Measurements from ENCODE around the gene LIPM. TPM values are rescaled to one million over a fixed set of nuclear protein-coding genes. Genes with fewer than 3 reads are reported as not detected.

The LIPM gene
- total and polyA plus RNA-seq, 2 of the 13 experiments (the other 11 are each of a cell fraction or from before 2014, with no cell fraction given): not detected

DNA sequence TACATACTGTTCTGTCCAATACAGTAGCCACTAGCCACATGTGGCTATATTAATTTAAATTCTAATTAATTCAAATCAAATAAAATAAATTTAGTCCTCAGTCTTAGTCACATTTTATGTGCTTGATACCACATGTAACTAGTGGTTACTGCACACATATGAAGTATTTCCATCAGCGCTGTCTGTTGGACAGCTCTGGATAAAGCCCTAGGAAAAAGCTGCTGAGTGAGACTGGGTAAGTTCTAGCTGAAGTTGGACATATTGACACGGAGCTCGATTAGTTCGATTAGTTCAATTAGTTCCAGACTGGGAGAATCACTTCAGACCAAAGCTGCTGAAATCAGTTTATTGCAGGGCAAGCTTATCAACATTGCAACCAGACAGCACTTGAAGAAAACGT lies 15.1 kb upstream of the LIPM start:
- no peak overlapping the region for H3K4me2 ChIP-seq (ENCODE audit: low read depth, low read length)
- in situ Hi-C loops (cut with HindIII; ENCODE audit: extremely low pct_ligation_motif_present, low pct_unique_long_range_greater_than_20kb) (no loop called here), intact Hi-C loops (cut with micrococcal nuclease; ENCODE audit: unreplicated experiment) (no loop called here)
- ChIA-PET POLR2A (no interaction called here), CTCF (ENCODE audit: low intra/inter-chr PET ratio, low total read pairs) (no interaction called here)
- H3K4me3 ChIP-seq (replicated peaks in 1 of 3; ENCODE audit: insufficient read depth in 1 of 3, low read depth in 2 of 3, low read length in 3 of 3): no peak overlapping the region
- H3K9ac ChIP-seq (ENCODE audit: insufficient read depth, low read depth, low read length): no peak overlapping the region
- no peaks in the 10 kb centered on the region for H3K27me3 ChIP-seq (ENCODE audit: control insufficient read depth in 1 of 2, insufficient read depth in 2 of 2, low read length in 2 of 2)
- TF ChIP-seq ZNF598 (CRISPR knock-in tag; IDR thresholded peaks at IDR 0.05; ENCODE audit: borderline replicate concordance) (no peak), CHCHD3 (CRISPR knock-in tag; IDR thresholded peaks at IDR 0.05) (no peak), ZNF20 (CRISPR knock-in tag; IDR thresholded peaks at IDR 0.05) (no peak), SNAI1 (CRISPR knock-in tag; IDR thresholded peaks at IDR 0.05; ENCODE audit: borderline replicate concordance) (no peak), ZNF337 (CRISPR knock-in tag; IDR thresholded peaks at IDR 0.05; ENCODE audit: borderline replicate concordance, low read depth) (no peak), ATAD3A (CRISPR knock-in tag; IDR thresholded peaks at IDR 0.05) (no peak), ZNF772 (CRISPR knock-in tag; IDR thresholded peaks at IDR 0.05) (no peak), FOSL1 (CRISPR knock-in tag; IDR thresholded peaks at IDR 0.05; ENCODE audit: borderline replicate concordance) (no peak)
- TF ChIP-seq, protein P1, sequence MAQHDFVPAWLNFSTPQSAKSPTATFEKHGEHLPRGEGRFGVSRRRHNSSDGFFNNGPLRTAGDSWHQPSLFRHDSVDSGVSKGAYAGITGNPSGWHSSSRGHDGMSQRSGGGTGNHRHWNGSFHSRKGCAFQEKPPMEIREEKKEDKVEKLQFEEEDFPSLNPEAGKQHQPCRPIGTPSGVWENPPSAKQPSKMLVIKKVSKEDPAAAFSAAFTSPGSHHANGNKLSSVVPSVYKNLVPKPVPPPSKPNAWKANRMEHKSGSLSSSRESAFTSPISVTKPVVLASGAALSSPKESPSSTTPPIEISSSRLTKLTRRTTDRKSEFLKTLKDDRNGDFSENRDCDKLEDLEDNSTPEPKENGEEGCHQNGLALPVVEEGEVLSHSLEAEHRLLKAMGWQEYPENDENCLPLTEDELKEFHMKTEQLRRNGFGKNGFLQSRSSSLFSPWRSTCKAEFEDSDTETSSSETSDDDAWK (CRISPR knock-in tag; IDR thresholded peaks at IDR 0.05): no peak
- TF ChIP-seq, protein P2, sequence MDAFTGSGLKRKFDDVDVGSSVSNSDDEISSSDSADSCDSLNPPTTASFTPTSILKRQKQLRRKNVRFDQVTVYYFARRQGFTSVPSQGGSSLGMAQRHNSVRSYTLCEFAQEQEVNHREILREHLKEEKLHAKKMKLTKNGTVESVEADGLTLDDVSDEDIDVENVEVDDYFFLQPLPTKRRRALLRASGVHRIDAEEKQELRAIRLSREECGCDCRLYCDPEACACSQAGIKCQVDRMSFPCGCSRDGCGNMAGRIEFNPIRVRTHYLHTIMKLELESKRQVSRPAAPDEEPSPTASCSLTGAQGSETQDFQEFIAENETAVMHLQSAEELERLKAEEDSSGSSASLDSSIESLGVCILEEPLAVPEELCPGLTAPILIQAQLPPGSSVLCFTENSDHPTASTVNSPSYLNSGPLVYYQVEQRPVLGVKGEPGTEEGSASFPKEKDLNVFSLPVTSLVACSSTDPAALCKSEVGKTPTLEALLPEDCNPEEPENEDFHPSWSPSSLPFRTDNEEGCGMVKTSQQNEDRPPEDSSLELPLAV (CRISPR knock-in tag; conservative IDR thresholded peaks at IDR 0.05; ENCODE audit: low read depth): no peak
- TF ChIP-seq, protein P3, sequence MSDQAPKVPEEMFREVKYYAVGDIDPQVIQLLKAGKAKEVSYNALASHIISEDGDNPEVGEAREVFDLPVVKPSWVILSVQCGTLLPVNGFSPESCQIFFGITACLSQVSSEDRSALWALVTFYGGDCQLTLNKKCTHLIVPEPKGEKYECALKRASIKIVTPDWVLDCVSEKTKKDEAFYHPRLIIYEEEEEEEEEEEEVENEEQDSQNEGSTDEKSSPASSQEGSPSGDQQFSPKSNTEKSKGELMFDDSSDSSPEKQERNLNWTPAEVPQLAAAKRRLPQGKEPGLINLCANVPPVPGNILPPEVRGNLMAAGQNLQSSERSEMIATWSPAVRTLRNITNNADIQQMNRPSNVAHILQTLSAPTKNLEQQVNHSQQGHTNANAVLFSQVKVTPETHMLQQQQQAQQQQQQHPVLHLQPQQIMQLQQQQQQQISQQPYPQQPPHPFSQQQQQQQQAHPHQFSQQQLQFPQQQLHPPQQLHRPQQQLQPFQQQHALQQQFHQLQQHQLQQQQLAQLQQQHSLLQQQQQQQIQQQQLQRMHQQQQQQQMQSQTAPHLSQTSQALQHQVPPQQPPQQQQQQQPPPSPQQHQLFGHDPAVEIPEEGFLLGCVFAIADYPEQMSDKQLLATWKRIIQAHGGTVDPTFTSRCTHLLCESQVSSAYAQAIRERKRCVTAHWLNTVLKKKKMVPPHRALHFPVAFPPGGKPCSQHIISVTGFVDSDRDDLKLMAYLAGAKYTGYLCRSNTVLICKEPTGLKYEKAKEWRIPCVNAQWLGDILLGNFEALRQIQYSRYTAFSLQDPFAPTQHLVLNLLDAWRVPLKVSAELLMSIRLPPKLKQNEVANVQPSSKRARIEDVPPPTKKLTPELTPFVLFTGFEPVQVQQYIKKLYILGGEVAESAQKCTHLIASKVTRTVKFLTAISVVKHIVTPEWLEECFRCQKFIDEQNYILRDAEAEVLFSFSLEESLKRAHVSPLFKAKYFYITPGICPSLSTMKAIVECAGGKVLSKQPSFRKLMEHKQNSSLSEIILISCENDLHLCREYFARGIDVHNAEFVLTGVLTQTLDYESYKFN (CRISPR knock-in tag; conservative IDR thresholded peaks at IDR 0.05): no peak
- ATAC-seq (no peak), DNase-seq (ENCODE audit: low spot score) (no peak), FAIRE-seq (no peak)
- WGBS (ENCODE audit: low lambda C conversion rate): 14% methylated on average over 5 of the region's 5 CpGs
- no peaks in the 10 kb centered on the region for H3K79me2 ChIP-seq (ENCODE audit: insufficient read depth, low read length)
- H3K36me3 ChIP-seq (replicated peaks in 1 of 2; ENCODE audit: control insufficient read depth in 1 of 2, insufficient read depth in 2 of 2, low read length in 2 of 2): no peaks in the 10 kb centered on the region
- no peaks in the 10 kb centered on the region for H3K4me1 ChIP-seq (ENCODE audit: insufficient read depth, low read length)
- no peaks in the 10 kb centered on the region for H3K9me3 ChIP-seq (ENCODE audit: low read length)
- no TSS peak for BruUV-seq (replicated peaks)
- H3K27ac ChIP-seq (ENCODE audit: extremely low read length, insufficient read depth, low read length): no peak overlapping the region
- no peak overlapping the region for H2AFZ ChIP-seq (ENCODE audit: low read length)
- no peaks in the 10 kb centered on the region for H4K20me1 ChIP-seq (ENCODE audit: insufficient read depth, low read length)
